Left lung (tissue), 10 donors: ENCODE measurements around the gene SEC63. TPM values are rescaled to one million over a fixed set of nuclear protein-coding genes. Genes with fewer than 3 reads are reported as not detected.
"Not testable (repeated sequence)": the region's sequence is repeated elsewhere in the genome, so short reads cannot be mapped to it uniquely, and the experiment has no call there.

Experiments
- ATAC-seq: fragments of 200-7000 bp; cut with Tn5 transposase; one replicate; pipeline ENCODE4 v1.9.1; 2020; ENCODE audit warnings: moderate library complexity
- DNase-seq, 4 donors: peaks; one replicate each; pipeline ENCODE4 v3.0.0-alpha.2; 2013 to 2020
- H3K27ac ChIP-seq, 2 donors: fragments of 200-600 bp; sonication (generic) in 1 of 2; one replicate each; pipeline versions ENCODE4 v1.5.0 to v1.8.0; 2020 to 2021
- H3K27me3 ChIP-seq, 2 donors: fragments of 200-600 bp; sonication (generic) in 1 of 2; one replicate each; pipeline versions ENCODE4 v1.5.0 to v1.8.0; 2020 to 2021
- H3K36me3 ChIP-seq, 2 donors: fragments of 200-600 bp; sonication (generic) in 1 of 2; one replicate each; pipeline versions ENCODE4 v1.5.0 to v1.8.0; 2020 to 2021
- H3K4me1 ChIP-seq, 2 donors: fragments of 200-600 bp; one replicate each; pipeline ENCODE4 v1.8.0; 2021
- H3K4me3 ChIP-seq, 2 donors: fragments of 200-600 bp; sonication (generic) in 1 of 2; one replicate each; pipeline versions ENCODE4 v1.5.0 to v1.8.0; 2020 to 2021; ENCODE audit warnings: mild to moderate bottlenecking in 1 of 2
- H3K9me3 ChIP-seq, 2 donors: fragments of 200-600 bp; sonication (generic) in 1 of 2; one replicate each; pipeline versions ENCODE4 v1.5.0 to v1.8.0; 2020 to 2021
- intact Hi-C, 2 donors: fragments of 100-400 bp; cut with DNase I; formaldehyde crosslinking; loops; one replicate each; pipeline versions ENCODE4 v1.11.2 to v1.14.2; 2022
- polyA plus RNA-seq, 6 donors: library from polyadenylated mRNA; unstranded; fragments of 120-200 nt; gene quantifications; one replicate each; pipeline ENCODE4 v1.2.1, GENCODE V29; 2013; ENCODE audit not compliant: insufficient read length in 6 of 6
- total RNA-seq, 2 donors: library from RNA; stranded (reverse); fragmentation: NEBNext Ultra II Directional; extraction: Animal tissue kit (Norgen Biotek cat#: 25700); gene quantifications; one replicate each; pipeline ENCODE4 v1.2.1, GENCODE V29; 2021
- TF ChIP-seq, protein P1 (sequence below), 2 donors: fragments of 200-600 bp; sonication (generic) in 1 of 2; IDR thresholded peaks; one replicate each; pipeline versions ENCODE4 v1.5.0 to v1.8.0; 2021; ENCODE audit warnings: antibody characterized with exemption in 2 of 2
- donor health status: DM: no; HTN: yes; CAD: no.
- donor health status: DM: no; HTN: no; CAD: no.

SEC63 gene
- total and polyA plus RNA-seq, 8 donors = 94.4 to 131 (median 111) TPM

DNA sequence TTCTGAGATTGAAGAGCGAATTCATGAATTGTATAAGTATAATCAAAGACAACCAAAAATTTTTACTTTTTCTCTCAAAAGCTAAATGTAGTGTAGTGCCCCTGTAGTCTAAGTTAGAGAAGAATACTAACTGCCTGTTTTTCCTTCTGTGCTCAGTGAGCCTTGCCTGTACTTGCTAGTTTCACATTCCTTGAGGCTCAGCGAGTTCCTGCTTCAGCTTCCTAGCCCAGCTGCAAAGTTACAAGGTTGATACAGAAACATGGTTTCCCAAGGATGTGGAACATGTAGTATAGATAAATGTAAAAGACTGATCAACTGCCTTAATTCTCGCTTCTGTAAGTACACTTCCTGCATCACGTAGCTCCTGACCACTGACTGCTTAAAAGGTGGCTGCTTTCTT, 33.1 kb upstream of the SEC63 start:
- TF ChIP-seq, protein P1, sequence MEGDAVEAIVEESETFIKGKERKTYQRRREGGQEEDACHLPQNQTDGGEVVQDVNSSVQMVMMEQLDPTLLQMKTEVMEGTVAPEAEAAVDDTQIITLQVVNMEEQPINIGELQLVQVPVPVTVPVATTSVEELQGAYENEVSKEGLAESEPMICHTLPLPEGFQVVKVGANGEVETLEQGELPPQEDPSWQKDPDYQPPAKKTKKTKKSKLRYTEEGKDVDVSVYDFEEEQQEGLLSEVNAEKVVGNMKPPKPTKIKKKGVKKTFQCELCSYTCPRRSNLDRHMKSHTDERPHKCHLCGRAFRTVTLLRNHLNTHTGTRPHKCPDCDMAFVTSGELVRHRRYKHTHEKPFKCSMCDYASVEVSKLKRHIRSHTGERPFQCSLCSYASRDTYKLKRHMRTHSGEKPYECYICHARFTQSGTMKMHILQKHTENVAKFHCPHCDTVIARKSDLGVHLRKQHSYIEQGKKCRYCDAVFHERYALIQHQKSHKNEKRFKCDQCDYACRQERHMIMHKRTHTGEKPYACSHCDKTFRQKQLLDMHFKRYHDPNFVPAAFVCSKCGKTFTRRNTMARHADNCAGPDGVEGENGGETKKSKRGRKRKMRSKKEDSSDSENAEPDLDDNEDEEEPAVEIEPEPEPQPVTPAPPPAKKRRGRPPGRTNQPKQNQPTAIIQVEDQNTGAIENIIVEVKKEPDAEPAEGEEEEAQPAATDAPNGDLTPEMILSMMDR (IDR thresholded peaks at IDR 0.05) = no peak
- Histone ChIP-seq H3K36me3 (no peaks in the 10 kb centered on the region), H3K27me3 (no peaks in the 10 kb centered on the region), H3K4me3 (no peak overlapping the region), H3K27ac (no peak overlapping the region), H3K9me3 (no peaks in the 10 kb centered on the region), H3K4me1 (no peaks in the 10 kb centered on the region)
- intact Hi-C loops = no loop called here
- no peak for DNase-seq
- no peak for ATAC-seq

DNA sequence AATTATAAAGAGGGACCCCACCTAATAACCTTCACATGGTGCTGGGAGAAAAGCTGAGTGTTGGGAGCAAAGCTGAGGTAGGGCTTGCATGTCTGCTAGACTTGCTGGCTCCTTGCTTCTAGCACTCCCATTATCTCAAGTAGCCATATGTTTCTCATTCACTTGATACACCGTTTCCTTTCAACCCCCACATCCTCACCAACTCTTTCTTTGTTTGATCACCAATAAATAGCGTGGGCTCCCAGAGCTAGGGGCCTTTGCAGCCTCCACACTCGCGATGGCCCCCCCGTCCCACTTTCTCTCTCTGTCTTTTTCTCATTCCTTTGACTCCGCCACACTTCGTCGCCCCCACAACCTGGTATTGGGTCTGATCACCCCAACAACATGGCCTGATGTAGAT, 32.6 kb upstream of the SEC63 start:
- H3K27ac ChIP-seq, H3K27me3 ChIP-seq, H3K9me3 ChIP-seq, H3K4me3 ChIP-seq, intact Hi-C loops, DNase-seq, H3K36me3 ChIP-seq, H3K4me1 ChIP-seq, ATAC-seq: not testable (repeated sequence)

DNA sequence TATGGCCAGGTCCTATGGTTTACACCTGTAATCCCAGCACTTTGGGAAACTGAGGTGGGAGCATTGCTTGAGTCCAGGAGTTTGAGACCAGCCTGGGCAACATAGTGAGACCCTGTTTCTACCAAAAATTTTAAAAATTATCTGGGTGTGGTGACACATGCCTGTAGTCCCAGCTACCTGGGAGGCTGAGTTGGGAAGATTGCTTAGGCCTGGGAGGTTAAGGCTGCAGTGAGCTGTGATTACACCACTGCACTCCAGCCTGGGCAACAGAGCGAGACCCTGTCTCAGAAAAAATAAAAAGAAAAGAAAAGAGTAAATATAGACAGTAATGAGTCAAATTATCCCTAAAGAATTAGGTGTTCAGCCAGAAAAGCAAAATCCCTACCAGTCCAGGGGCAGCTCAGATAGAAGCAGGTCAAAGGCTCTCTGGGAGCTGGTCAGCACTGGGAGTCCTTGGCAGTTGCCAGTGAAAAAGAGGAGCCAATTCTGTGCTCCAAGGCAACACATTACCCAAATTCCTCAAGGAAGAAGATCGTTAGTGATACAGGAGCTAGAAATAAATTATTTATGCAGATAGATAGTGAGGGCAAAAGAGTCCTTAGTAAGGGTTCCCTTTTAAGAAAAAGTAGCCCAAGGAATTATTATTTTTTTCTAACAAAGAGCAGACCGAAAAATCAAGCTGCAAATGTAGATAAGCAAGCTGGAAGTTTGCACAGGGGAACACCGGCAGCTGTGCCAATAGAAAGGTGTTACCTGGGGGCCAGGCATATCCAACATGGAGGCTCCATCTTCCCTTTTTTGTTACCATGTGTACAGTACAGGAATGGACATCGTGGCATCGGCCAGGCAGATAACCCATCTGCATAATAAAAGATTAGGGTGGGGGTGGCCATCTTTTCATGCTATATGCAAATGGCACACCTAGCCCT, 31.4 kb upstream of the SEC63 start:
- Histone ChIP-seq H3K36me3 (no peaks in the 10 kb centered on the region), H3K27me3 (no peaks in the 10 kb centered on the region), H3K27ac (no peak overlapping the region), H3K9me3 (no peaks in the 10 kb centered on the region), H3K4me1 (no peaks in the 10 kb centered on the region), H3K4me3 (no peak overlapping the region)
- TF ChIP-seq, protein P1 (IDR thresholded peaks at IDR 0.05) = no peak
- intact Hi-C loops = loop anchor here in 1 of 2 donors (10.0 kb wide), 1 partner anchor 535 kb away; no protein-coding TSS in a partner anchor
- DNase-seq (no peak), ATAC-seq (no peak)

DNA sequence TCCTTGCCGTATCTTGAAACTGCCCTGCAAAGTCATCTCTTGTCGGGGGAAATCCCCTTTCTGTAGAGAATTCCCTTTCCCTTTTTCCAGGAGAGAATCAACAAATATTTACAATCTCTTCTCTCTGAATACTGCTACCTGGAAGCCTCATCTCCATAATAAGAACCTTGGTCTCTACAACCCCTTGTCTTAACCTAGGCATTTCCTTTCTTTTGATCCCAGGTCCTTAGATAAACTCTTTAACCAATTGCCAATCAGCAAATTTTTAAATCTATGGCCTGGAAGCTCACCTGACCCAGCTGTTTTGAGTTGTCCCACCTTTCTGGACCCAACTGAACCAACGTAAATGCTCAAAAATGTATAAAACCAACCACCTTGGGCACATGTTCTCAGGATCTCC, 30.6 kb upstream of the SEC63 start:
- no peaks in the 10 kb centered on the region for H3K27me3 ChIP-seq
- TF ChIP-seq, protein P1 (IDR thresholded peaks at IDR 0.05) = no peak
- no peak for DNase-seq
- H3K4me1 ChIP-seq = no peaks in the 10 kb centered on the region
- no peaks in the 10 kb centered on the region for H3K36me3 ChIP-seq
- intact Hi-C loops = loop anchor here in 1 of 2 donors (10.0 kb wide), 1 partner anchor 536 kb away; no protein-coding TSS in a partner anchor
- no peak overlapping the region for H3K27ac ChIP-seq
- no peak overlapping the region for H3K4me3 ChIP-seq
- H3K9me3 ChIP-seq = no peaks in the 10 kb centered on the region
- ATAC-seq = no peak

DNA sequence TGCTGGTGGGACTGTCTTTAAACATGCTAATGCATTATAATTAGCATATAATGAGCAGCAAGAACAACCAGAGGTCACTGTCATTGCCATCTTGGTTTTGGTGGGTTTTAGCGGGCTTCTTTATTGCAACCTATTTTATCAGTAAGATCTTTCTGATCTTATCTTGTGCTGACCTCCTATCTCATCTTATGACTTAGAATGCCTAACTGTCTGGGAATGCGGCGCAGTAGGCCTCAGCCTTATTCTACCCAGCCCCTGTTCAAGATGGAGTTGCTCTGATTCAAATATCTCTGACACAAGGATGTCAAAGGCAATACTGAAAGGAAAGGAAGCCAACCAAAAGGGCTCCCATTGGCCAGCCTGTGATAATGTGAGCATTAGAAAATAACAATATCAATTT, 29.8 kb upstream of the SEC63 start:
- DNase-seq (no peak), ATAC-seq (no peak)
- no peak overlapping the region for H3K4me3 ChIP-seq
- intact Hi-C loops = loop anchor here in 1 of 2 donors (10.0 kb wide), 1 partner anchor 537 kb away; no protein-coding TSS in a partner anchor
- H3K27ac ChIP-seq = no peak overlapping the region
- no peaks in the 10 kb centered on the region for H3K9me3 ChIP-seq
- H3K4me1 ChIP-seq = no peaks in the 10 kb centered on the region
- no peaks in the 10 kb centered on the region for H3K27me3 ChIP-seq
- H3K36me3 ChIP-seq = no peaks in the 10 kb centered on the region
- TF ChIP-seq, protein P1 (IDR thresholded peaks at IDR 0.05) = no peak
